Stimulated activated naive B cell treated with anti-CD40 and anti-IgM and Interleukin-4, amounts not matched to agents 10 μg/mL and 1 μg/mL and 100 μg/mL, for 72 hours (primary cell): Measurements from ENCODE around the gene UBE2I.
A peak's percentile ranks its signal among the peaks of the same experiment; 100 is the strongest.
"Not testable (repeated sequence)": the region's sequence is repeated elsewhere in the genome, so short reads cannot be mapped to it uniquely, and the experiment has no call there.

Source experiments
- ATAC-seq, 2 donors: fragments of 150-1000 bp; cut with Tn5 transposase; replicated peaks; 2 replicates each; pipeline ENCODE4 v1.10.0; 2021; ENCODE audit warnings: moderate library complexity in 1 of 2
- DNase-seq: peaks from one replicate; pipeline ENCODE4 v3.0.0; 2021
- H3K27ac Mint-ChIP-seq: one replicate; pipeline ENCODE4 v1.8.0; 2022; ENCODE audit warnings: mild to moderate bottlenecking, mixed read lengths
- H3K27me3 Mint-ChIP-seq, 2 donors: one replicate each; pipeline ENCODE4 v1.8.0; 2022; ENCODE audit warnings: mixed read lengths in 2 of 2
- H3K36me3 Mint-ChIP-seq, 2 donors: one replicate each; pipeline ENCODE4 v1.8.0; 2022; ENCODE audit warnings: mixed read lengths in 2 of 2, mild to moderate bottlenecking in 1 of 2
- H3K4me1 Mint-ChIP-seq, 2 donors: one replicate each; pipeline ENCODE4 v1.8.0; 2022; ENCODE audit warnings: mixed read lengths in 2 of 2, mild to moderate bottlenecking in 1 of 2
- H3K4me3 Mint-ChIP-seq, 2 donors: one replicate each; pipeline ENCODE4 v1.8.0; 2022; ENCODE audit warnings: mild to moderate bottlenecking in 2 of 2, mixed read lengths in 2 of 2, moderate library complexity in 1 of 2
- H3K9me3 Mint-ChIP-seq, 2 donors: one replicate each; pipeline ENCODE4 v1.8.0; 2022; ENCODE audit warnings: mixed read lengths in 2 of 2, mild to moderate bottlenecking in 1 of 2

Gene UBE2I

DNA sequence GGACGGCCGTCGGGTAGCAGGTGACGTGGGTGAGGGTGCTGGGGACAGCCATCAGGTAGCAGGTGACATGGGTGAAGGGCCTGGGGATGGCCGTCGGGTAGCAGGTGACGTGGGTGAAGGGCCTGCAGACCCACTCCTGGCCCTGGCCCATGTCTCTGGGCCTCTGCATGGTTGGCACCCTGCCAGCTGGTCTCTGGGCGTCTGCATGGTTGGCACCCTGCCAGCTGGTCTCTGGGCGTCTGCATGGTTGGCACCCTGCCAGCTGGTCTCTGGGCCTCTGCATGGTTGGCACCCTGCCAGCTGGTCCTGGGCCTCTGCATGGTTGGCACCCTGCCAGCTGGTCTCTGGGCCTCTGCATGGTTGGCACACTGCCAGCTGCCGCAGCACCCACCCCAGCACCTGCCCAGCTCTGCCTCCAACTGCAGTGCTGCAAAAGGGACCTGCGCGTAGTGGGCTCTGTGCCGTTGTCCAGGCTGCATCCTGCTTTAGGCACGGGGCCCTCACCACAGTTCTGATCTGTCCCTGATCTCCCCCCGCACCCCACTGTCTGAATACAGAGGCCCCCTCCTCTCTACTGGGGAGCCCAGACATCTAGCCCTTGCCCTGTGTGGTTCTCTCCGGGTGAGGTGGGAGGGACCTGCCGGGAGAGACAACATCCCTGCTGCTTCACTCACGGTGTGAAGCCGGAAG is 37.6 kb upstream of the UBE2I start:
- H3K27ac Mint-ChIP-seq, H3K4me3 Mint-ChIP-seq, ATAC-seq, H3K9me3 Mint-ChIP-seq, H3K4me1 Mint-ChIP-seq, DNase-seq, H3K36me3 Mint-ChIP-seq: not testable (repeated sequence)
- H3K27me3 Mint-ChIP-seq: peaks cover 46 to 60% of the 10 kb centered on the region in 2 donors

DNA sequence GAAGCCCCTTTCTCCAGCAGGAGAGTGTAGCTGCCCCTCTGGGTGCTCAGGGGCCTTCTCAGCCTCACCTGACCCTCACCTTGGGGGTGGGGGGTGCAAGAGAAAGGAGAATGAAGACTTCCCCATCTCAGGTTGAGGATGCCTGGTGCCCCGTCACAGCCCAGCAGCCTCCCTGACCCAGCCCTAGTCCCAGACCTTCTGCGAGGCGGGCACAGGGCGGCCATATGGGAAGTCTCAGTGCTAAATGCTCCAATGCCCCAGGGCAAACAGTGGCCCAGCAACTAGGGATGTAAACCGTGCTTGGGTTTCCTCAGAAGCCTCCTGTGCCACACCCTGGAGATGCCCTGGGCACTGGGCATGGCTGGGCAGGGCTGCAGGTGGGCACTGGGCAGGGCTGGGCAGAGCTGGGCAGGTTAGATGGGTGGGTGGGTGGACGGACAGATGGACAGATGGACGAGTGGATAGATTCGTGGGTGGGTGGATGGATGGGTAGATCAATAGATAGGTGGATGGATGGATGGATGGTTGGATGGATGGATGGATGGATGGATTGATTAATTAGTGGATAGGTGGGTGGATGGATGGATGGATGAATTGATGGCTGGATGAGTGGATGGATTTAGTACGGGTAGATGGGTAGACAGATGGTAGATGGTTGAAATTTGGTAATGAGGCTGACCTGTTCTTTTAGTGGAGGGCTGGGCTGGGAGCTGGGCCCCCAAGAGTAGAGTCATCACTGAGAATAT is 36.8 kb upstream of the UBE2I start:
- Mint-ChIP-seq H3K4me1 (peaks cover 0 to 2% of the 10 kb centered on the region in 2 donors), H3K27me3 (peaks cover 49 to 68% of the 10 kb centered on the region in 2 donors), H3K9me3 (no peaks in the 10 kb centered on the region), H3K27ac (no peak overlapping the region), H3K36me3 (no peaks in the 10 kb centered on the region), H3K4me3 (no peak overlapping the region)
- DNase-seq (no peak), ATAC-seq (no peak)

DNA sequence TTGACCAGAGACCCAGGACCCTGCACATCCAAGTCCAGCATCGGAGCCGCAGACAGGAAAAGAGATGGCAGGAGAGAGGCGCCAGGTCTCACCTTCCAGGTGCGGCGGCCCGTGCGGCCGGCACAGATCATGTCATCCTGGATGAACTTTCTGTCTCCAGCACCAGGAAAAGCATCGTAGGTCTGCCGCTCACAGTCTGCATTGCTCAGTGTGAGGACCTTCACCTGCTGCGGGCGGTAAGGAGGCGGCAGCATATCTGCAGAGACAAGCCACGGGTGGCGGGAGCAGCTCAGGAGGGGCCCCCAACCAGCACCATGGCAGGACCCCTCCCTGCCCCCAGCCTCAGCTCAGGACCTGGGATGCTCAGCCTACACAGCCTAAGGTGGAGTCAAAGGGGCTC is 35.6 kb upstream of the UBE2I start:
- Mint-ChIP-seq H3K27me3 (peaks cover 59 to 80% of the 10 kb centered on the region in 2 donors), H3K4me3 (no peak overlapping the region), H3K4me1 (peaks cover 3 to 4% of the 10 kb centered on the region in 2 donors), H3K27ac (no peak overlapping the region), H3K9me3 (no peaks in the 10 kb centered on the region), H3K36me3 (no peaks in the 10 kb centered on the region)
- ATAC-seq: no peak
- no peak for DNase-seq

DNA sequence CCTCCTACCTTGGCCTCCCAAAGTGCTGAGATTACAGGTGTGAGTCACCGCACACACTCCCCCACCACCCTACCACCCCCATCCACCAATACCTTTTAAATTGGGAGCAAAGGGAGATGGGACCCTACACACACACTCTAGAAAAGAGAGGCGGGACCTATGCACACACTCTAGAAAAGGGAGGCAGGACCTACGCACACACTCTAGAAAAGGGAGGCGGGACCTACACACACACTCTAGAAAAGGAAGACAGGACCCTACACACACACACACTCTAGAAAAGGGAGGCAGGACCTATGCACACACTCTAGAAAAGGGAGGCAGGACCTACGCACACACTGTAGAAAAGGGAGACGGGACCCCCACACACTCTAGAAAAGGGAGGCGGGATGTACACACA is 34.7 kb upstream of the UBE2I start:
- DNase-seq (no peak), ATAC-seq (no peak)
- Mint-ChIP-seq H3K9me3 (no peaks in the 10 kb centered on the region), H3K4me1 (peaks cover 3 to 4% of the 10 kb centered on the region in 2 donors), H3K27me3 (peaks cover 57 to 86% of the 10 kb centered on the region in 2 donors), H3K27ac (no peak overlapping the region), H3K36me3 (no peaks in the 10 kb centered on the region), H3K4me3 (no peak overlapping the region)

DNA sequence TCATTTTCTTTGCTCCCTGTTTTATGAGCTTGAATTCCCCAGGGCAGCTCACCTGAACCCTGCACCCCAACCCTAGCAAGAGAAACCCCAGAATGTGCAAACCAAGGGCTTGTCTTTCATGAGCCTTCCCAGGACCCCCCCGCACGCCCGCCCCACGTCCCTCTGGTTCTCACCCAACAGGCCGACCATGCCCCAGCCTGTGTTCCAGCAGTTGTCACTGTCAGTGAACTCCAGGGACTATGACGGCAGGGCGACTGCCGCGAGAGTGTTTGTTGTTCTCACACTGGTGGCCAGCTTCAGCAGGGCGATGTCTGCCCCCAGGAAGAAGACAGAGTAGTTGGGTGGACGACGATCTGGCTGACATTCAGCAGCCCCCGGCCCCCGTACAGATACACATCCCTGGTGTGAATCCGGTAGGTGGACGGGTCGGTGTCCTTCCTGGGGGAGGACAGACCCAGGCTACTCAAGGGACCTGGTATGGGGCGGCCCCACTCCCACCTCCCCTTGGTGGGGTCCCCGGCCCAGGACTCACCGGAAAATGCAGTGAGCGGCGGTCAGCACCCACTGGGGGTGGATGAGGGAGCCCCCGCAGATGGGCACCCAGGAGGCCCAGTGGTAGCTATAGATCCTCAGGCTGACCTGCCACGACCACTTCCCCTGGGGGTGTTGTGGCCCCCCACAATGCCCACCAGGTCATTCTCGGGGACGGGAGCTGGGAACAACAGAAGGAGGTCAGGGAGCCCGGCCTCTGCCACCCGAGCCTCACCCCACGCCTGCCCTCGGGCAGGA is 33.5 kb upstream of the UBE2I start:
- peaks cover 3 to 4% of the 10 kb centered on the region in 2 donors for H3K4me1 Mint-ChIP-seq
- H3K36me3 Mint-ChIP-seq: no peaks in the 10 kb centered on the region
- H3K9me3 Mint-ChIP-seq: no peaks in the 10 kb centered on the region
- no peak overlapping the region for H3K27ac Mint-ChIP-seq
- peaks cover 49 to 79% of the 10 kb centered on the region in 2 donors for H3K27me3 Mint-ChIP-seq
- ATAC-seq (no peak), DNase-seq (no peak)
- H3K4me3 Mint-ChIP-seq: no peak overlapping the region

DNA sequence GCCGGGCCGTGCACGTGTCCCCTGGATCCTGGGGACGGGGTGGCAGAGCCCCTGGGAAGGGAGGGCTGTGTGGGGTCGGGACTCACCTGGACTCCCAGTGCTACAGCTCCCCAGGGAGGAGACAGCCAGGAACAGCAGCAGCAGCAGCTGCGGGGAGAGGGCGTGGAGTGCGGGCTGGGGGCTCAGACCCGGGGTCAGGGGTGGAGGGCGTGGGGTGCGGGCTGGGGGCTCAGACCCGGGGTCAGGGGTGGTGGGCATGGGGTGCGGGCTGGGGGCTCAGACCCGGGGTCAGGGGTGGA is 32.9 kb upstream of the UBE2I start:
- Mint-ChIP-seq H3K27me3 (peaks cover 43 to 73% of the 10 kb centered on the region in 2 donors), H3K36me3 (no peaks in the 10 kb centered on the region)
- no peak for DNase-seq

DNA sequence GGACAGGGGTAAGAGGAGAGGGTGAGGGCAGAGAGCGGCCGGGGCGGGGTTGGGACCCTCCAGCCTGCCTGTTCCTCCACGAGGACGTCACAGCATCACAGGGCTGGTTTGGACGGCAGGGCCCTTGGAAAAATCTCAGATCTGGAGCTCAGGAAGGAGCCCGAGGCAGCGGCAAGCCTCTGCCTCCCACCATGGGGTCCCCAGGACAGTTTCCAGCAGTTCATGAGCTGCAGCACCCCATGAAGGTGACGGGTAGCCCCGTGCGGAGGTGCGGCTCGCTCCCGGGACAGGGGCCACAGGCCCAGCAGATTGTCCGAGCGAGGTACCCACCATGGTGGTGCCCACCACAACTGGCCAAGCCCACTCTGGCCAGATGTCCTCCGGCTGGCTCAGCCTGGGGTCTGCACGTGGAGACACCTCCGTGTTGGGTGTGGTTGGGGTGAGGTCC is 32.3 kb upstream of the UBE2I start:
- no peak for ATAC-seq
- no peaks in the 10 kb centered on the region for H3K9me3 Mint-ChIP-seq
- H3K27me3 Mint-ChIP-seq: peaks cover 42 to 70% of the 10 kb centered on the region in 2 donors

More for the DNA sequence above, 32.9 kb upstream of the UBE2I start:
- ATAC-seq: no peak
- no peaks in the 10 kb centered on the region for H3K9me3 Mint-ChIP-seq
- H3K4me3 Mint-ChIP-seq: no peak overlapping the region
- H3K4me1 Mint-ChIP-seq: peaks cover 3 to 4% of the 10 kb centered on the region in 2 donors
- no peak overlapping the region for H3K27ac Mint-ChIP-seq

DNA sequence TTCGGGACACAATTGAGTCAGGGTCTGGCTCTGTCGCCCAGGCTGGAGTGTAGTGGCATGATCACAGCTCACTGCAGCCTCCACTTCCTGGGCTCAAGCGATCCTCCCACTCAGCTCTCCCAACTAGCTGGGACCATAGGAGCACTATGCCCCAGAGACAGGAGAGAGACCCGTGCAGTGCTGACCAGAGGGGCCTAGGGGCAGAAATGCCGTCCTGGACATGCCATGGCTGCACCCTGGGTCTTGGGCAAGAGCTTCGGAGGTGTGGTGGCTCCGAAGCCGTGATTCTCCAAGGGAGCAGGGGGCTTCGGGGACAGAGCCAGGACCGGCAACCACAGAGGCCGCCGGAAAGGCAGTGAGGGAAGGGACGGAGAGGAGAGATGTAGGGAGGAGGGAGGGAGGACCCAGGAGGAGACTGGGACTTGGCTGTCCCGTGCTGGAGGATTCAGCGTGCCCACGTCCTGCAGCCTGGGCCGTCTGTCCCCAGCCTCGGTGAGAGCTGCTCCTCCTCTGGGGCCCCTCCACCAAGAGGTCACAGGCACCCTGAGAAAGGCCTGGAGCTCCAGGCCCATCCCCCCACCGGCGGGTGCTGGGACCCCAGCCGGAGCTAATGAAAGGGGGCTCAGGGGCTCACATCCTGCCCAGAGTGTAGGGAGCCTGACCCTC is 31.7 kb upstream of the UBE2I start:
- no peaks in the 10 kb centered on the region for H3K9me3 Mint-ChIP-seq

More for the DNA sequence above, 32.3 kb upstream of the UBE2I start:
- no peak overlapping the region for H3K4me3 Mint-ChIP-seq
- no peak overlapping the region for H3K27ac Mint-ChIP-seq
- no peak for DNase-seq
- H3K4me1 Mint-ChIP-seq: peaks cover 3 to 4% of the 10 kb centered on the region in 2 donors
- H3K36me3 Mint-ChIP-seq: no peaks in the 10 kb centered on the region

DNA sequence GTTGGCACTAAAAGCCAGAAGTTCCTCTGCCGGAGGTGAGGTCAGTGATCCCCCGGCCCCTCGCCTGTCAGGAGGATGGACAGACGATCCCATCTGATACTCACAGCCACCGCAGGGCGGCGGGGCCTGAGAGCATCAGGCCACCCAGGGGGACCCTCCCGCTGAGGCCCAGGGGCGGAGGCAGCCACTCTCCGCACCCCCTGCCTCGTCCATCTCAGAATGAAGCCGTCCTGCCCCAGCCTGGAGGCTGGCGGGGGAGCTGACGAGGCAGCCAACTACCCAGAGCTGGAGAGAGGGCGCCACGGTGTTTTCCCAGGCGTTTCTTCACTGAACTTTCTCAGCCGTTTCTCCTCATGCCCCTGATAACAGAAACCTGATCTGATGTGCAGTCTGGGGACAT is 31.0 kb upstream of the UBE2I start:
- ATAC-seq: no peak
- peaks cover 4% of the 10 kb centered on the region in 2 donors for H3K4me1 Mint-ChIP-seq
- no peaks in the 10 kb centered on the region for H3K36me3 Mint-ChIP-seq
- H3K4me3 Mint-ChIP-seq: no peak overlapping the region
- no peak for DNase-seq
- H3K27me3 Mint-ChIP-seq: peaks cover 32 to 62% of the 10 kb centered on the region in 2 donors
- no peak overlapping the region for H3K27ac Mint-ChIP-seq
- no peaks in the 10 kb centered on the region for H3K9me3 Mint-ChIP-seq

More for the DNA sequence above, 31.7 kb upstream of the UBE2I start:
- Mint-ChIP-seq H3K4me1 (peaks cover 4 to 6% of the 10 kb centered on the region in 2 donors), H3K4me3 (no peak overlapping the region), H3K27me3 (peaks cover 40 to 64% of the 10 kb centered on the region in 2 donors), H3K27ac (no peak overlapping the region), H3K36me3 (no peaks in the 10 kb centered on the region)
- DNase-seq (no peak), ATAC-seq (no peak)

DNA sequence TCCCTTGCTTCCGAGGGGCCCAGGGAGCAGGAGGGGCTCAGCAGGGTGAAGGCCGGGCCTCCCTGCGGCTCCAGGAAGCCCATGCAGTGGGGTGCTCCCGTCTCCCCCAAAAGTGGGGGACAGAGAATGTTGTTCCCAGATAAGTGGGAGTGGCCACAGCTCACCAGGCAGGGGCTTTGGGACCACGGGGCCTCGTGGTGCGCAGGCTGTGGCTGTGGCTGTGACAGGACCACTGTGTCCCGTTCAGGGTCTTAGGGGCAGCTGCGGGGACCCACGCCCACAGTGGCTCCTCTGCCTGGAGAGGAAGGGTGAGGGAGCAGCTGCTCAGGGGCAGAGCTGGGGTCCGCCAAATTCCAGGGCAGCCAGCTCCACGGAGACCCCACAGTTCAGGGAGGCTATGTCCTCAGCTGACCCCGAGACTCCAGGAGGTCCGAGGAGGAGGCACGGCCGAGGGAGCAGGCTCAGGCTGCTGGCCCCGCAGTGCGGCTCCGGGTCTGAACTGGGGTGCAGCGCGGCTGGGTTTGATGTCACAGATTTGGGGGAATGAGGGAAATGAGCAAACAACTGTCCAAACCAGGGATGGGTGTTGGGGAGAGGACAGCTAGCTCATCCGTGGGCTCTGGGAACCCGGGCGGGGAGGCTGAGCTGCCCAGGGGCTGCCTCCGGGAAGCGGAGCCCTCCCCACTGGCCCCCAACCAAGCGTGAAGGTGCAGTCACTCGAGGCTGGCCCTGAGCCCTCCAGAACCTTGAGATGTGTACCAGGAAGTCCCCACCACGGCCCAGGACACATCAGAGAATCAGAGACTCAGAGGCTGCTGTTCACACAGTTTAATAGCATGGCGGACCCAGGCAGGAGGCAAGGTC is 30.1 kb upstream of the UBE2I start:
- ATAC-seq: no peak
- DNase-seq: no peak
- peak overlapping the region; percentile 45 for H3K27ac Mint-ChIP-seq
- no peak overlapping the region for H3K4me3 Mint-ChIP-seq
- H3K4me1 Mint-ChIP-seq: peaks cover 4% of the 10 kb centered on the region in 2 donors
- no peaks in the 10 kb centered on the region for H3K9me3 Mint-ChIP-seq
- H3K36me3 Mint-ChIP-seq: no peaks in the 10 kb centered on the region
- peaks cover 35 to 67% of the 10 kb centered on the region in 2 donors for H3K27me3 Mint-ChIP-seq

DNA sequence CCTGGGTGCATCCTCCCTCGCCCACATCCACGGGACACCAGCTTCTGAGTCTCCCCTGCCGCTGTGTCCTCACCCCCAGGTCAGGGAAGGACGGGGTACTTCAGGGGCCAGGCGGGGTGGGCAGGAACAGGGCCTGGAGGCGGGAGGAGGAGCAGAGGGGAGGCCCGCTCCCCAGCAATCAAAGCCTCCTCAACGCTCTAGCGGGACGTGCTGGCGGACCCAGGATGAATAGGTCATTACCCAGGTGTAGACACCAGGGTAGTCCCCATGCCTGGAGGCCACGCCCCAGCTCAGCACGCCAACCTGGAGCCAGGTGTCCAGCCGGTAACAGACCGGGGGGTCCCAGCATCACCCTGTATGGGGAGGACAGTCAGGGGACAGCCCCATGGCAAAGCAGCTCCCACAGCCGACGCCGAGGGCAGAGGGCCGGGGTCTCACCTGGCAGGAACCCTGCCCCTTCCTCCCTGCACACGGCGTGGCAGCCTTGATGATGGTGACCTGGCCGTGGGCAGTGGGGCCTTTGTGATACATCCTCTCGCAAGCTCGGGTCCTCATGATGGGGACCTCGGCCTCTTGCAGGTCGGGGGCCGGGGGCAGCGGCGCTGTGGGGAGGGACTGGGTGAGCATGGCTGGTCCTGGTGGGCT is 29.4 kb upstream of the UBE2I start:
- H3K36me3 Mint-ChIP-seq: no peaks in the 10 kb centered on the region
- H3K9me3 Mint-ChIP-seq: no peaks in the 10 kb centered on the region
- ATAC-seq (no peak), DNase-seq (no peak)
- H3K27ac Mint-ChIP-seq: no peak overlapping the region
- H3K4me1 Mint-ChIP-seq: peaks cover 4% of the 10 kb centered on the region in 2 donors
- H3K27me3 Mint-ChIP-seq: peaks cover 33 to 64% of the 10 kb centered on the region in 2 donors
- H3K4me3 Mint-ChIP-seq: no peak overlapping the region

DNA sequence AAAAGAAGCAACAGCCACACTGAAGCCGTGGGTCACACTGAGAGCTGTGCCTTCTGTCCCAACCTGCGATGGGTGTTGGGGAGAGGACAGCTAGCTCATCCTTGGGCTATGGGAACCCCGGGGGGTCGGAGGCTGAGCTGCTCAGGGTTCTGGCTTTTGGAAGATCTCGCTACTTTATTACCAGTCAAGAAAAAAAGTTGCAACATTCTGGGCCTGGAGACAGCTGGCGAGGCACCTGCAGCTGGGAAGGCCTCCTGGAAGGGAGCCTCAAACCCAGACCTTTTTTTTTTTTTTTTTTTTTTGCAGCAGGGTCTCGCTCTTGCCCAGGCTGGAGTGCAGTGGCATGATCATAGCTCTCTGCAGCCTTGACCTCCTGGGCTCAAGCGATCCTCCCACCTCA is 28.7 kb upstream of the UBE2I start:
- ATAC-seq (no peak), DNase-seq (no peak)
- H3K36me3 Mint-ChIP-seq: no peaks in the 10 kb centered on the region
- H3K4me3 Mint-ChIP-seq: no peak overlapping the region
- no peak overlapping the region for H3K27ac Mint-ChIP-seq
- H3K9me3 Mint-ChIP-seq: no peaks in the 10 kb centered on the region
- H3K4me1 Mint-ChIP-seq: peaks cover 4% of the 10 kb centered on the region in 2 donors
- H3K27me3 Mint-ChIP-seq: peaks cover 29 to 63% of the 10 kb centered on the region in 2 donors

DNA sequence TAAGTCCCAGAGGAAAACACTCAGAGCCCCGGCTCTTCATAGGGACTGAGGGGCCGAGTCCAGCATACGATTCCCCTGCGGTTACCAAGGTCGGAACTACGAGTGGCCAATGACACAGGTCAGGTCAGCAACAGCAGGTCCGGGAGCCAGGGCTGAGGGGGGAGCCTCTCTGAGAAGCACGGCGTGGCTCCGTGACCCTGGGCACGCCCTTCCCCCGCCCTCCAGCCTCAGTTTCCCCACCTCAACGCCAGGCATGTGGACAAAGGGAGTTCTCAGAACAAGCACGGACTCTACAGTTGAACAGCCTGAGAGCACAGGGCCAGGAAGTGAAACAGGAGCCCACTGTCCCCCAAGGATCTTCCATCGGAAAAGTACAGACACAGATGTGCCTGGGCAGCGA is 27.9 kb upstream of the UBE2I start:
- Mint-ChIP-seq H3K27ac (no peak overlapping the region), H3K27me3 (peaks cover 30 to 63% of the 10 kb centered on the region in 2 donors), H3K9me3 (no peaks in the 10 kb centered on the region), H3K4me1 (peaks cover 4% of the 10 kb centered on the region in 2 donors), H3K36me3 (no peaks in the 10 kb centered on the region), H3K4me3 (no peak overlapping the region)
- ATAC-seq (no peak), DNase-seq (no peak)
